Lower leg skin (tissue), 3 donors: Measurements from ENCODE around the gene SRRM4.

ENCODE experiments used
- CTCF ChIP-seq, 3 donors: fragments of 450-650 bp; IDR thresholded peaks; one replicate each; pipeline ENCODE4 v1.5.1; 2016; ENCODE audit warnings: antibody characterized with exemption in 3 of 3, mild to moderate bottlenecking in 3 of 3, moderate library complexity in 2 of 3
- POLR2A ChIP-seq, 2 donors: fragments of 450-650 bp; IDR thresholded peaks; one replicate each; pipeline ENCODE4 v1.6.1; 2016 to 2017; ENCODE audit warnings: antibody characterized with exemption in 2 of 2, mild to moderate bottlenecking in 1 of 2, moderate library complexity in 1 of 2

DNA sequence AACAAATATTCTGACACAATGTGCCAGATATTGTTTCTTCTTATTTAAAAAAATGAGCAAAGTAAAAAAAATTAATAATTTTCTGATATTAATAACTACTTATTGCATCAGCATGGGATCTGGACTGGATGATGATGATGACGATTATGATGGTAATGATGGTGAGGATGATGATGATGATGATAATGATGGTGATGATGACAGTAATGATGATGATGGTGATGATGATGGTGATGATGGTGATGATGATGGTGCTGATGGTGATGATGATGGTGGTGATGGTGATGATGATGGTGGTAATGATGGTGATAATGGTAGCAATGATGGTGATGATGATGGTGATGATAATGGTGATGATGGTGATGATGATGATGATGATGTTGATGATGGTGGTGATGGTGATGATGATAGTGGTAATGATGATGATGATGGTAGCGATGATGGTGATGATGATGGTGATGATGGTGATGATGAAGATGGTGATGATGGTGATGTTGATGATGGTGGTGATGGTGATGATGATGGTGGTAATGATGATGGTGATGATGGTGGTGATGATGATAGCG is 94.0 kb downstream of the SRRM4 start:
- TF ChIP-seq CTCF (IDR thresholded peaks at IDR 0.05) (no peak), POLR2A (IDR thresholded peaks at IDR 0.05) (no peak)
